ENCODE results near the gene UGT1A5.

DNA sequence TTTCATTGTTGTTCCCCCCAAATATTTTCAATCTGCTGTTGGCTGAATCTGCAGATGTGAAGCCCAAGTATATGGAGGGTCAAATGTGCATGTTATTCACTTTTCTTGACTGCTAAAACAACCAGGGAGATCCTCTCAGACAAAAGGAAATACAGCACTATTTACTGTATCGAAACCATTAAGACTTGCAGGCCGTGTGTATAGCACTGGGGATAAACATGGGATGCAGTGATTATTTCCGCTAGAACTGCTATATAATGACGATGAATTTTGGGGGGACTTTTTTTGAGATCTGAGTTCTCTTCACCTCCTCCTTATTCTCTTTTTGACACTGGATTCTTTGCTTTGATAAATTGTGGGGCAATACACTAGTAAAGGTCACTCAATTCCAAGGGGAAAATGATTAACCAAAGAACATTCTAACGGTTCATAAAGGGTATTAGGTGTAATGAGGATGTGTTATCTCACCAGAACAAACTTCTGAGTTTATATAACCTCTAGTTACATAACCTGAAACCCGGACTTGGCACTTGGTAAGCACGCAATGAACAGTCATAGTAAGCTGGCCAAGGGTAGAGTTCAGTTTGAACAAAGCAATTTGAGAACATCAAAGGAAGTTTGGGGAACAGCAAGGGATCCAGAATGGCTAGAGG, 43.8 kb downstream of the UGT1A5 start:
- no peak for TF ChIP-seq CTCF (IDR thresholded peaks at IDR 0.05)
- TF ChIP-seq POLR2A (IDR thresholded peaks at IDR 0.05), result no peak
